ENCODE data around the gene MICAL3.
A peak's percentile ranks its signal among the peaks of the same experiment; 100 is the strongest.

The MICAL3 gene

DNA sequence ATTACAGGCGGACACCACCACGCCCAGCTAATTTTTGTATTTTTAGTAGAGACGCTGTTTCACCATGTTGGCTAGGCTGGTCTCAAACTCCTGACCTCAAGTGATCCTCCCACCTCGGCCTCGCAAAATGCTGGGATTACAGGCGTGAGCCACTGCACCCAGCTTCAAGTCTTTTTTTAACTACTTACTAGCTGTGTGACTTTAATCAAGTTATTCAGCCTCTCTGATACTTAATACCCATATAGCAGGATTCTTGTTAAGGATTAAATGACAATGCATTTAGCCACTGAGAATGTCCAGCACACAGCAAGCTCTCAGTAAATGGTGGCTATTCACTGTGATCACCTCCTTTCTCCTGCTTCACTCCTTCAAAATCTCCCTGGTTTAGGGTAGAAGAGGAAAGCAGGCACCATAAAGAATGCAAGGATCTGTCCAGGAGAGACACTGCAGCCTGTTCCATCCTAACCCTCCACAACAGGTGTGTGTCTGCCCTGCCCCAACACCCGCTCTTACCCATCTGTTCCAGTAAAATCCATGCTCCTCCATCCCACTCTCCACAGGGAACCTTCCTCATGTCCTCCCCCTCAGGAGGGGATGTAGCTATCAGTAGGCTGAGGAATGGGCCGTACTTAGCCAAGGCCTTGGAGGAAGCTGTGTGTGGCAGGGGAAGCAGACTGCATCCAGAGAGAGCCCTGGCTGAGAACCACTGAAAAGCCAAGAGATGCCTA, 69.3 kb downstream of the MICAL3 start:
- no peak overlapping the region for H2AFZ ChIP-seq
- H3K79me2 ChIP-seq: peaks cover 40% of the 10 kb centered on the region
- TF ChIP-seq, protein P1, sequence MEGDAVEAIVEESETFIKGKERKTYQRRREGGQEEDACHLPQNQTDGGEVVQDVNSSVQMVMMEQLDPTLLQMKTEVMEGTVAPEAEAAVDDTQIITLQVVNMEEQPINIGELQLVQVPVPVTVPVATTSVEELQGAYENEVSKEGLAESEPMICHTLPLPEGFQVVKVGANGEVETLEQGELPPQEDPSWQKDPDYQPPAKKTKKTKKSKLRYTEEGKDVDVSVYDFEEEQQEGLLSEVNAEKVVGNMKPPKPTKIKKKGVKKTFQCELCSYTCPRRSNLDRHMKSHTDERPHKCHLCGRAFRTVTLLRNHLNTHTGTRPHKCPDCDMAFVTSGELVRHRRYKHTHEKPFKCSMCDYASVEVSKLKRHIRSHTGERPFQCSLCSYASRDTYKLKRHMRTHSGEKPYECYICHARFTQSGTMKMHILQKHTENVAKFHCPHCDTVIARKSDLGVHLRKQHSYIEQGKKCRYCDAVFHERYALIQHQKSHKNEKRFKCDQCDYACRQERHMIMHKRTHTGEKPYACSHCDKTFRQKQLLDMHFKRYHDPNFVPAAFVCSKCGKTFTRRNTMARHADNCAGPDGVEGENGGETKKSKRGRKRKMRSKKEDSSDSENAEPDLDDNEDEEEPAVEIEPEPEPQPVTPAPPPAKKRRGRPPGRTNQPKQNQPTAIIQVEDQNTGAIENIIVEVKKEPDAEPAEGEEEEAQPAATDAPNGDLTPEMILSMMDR (IDR thresholded peaks at IDR 0.05): no peak
- H3K9me3 ChIP-seq (ENCODE audit: control insufficient read depth, low read length): no peaks in the 10 kb centered on the region
- no peak overlapping the region for H3K9ac ChIP-seq
- no peaks in the 10 kb centered on the region for H3K27me3 ChIP-seq (ENCODE audit: control insufficient read depth, insufficient read depth, low read length)
- no peaks in the 10 kb centered on the region for H3K36me3 ChIP-seq (ENCODE audit: control insufficient read depth, insufficient read depth, low read length)
- H3K4me1 ChIP-seq: peaks cover 8% of the 10 kb centered on the region
- no peak overlapping the region for H3K4me3 ChIP-seq (ENCODE audit: low read depth, low read length)
- H3K4me2 ChIP-seq (ENCODE audit: low read length): no peak overlapping the region
- H3K27ac ChIP-seq: no peak overlapping the region

DNA sequence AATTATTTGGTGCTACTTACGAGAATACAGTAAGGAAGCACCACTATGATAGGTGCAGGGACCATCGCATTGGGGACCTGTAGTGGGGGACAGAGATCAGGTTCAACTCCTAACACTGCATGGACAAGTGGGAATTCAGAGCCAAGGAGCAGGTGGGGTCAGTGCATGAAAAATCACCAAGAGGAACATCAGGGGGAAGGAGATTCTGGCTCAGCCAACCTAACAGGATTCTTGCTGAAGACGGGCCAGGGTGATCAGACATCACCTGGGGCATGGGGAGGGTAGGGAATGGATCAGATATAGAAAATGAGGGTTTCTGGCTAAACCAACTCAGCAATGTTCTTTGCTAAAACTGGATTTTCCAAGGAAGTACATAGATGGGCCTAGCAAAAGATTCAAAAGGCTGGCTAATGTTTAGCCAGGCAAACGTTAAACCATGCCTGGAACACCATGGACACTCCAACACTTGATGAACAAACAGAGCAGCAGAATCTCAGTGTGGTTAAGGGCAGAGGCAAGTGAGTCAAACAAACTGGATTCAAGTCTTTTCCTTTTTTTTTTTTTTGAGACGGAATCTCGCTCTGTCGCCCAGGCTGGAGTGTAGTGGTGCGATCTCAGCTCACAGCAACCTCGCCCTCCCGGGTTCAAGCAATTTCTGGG, 70.0 kb downstream of the MICAL3 start:
- H2AFZ ChIP-seq: no peak overlapping the region
- H3K4me1 ChIP-seq: peaks cover 10% of the 10 kb centered on the region
- no peaks in the 10 kb centered on the region for H3K27me3 ChIP-seq (ENCODE audit: control insufficient read depth, insufficient read depth, low read length)
- H3K4me3 ChIP-seq (ENCODE audit: low read depth, low read length): no peak overlapping the region
- TF ChIP-seq, protein P1 (IDR thresholded peaks at IDR 0.05): no peak
- H3K36me3 ChIP-seq (ENCODE audit: control insufficient read depth, insufficient read depth, low read length): no peaks in the 10 kb centered on the region
- no peak overlapping the region for H3K9ac ChIP-seq
- H3K27ac ChIP-seq: no peak overlapping the region
- H3K9me3 ChIP-seq (ENCODE audit: control insufficient read depth, low read length): no peaks in the 10 kb centered on the region
- peaks cover 37% of the 10 kb centered on the region for H3K79me2 ChIP-seq
- no peak overlapping the region for H3K4me2 ChIP-seq (ENCODE audit: low read length)

DNA sequence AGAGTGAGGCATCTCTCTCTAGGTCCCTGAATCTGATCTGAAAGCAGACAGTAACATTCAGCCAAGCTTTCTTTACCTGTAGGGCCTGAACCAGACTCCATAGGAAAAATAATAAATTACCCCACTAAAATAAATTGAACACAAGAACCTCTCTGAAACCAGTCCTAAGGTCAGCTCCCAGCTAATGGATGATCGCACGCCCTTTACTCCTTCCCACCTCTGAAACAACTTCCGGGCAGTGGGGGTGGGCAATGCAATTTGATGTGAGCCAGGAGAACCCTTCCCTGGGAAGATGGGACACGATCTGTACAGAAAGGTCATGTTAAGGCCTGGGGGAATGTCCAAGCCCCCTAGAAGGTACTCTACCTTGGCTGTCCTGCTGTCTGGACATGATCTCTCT, 71.2 kb downstream of the MICAL3 start:
- TF ChIP-seq, protein P1 (IDR thresholded peaks at IDR 0.05): no peak
- peaks cover 10% of the 10 kb centered on the region for H3K4me1 ChIP-seq
- peak overlapping the region; percentile 36 for H3K27ac ChIP-seq
- no peaks in the 10 kb centered on the region for H3K36me3 ChIP-seq (ENCODE audit: control insufficient read depth, insufficient read depth, low read length)
- H2AFZ ChIP-seq: no peak overlapping the region
- peaks cover 37% of the 10 kb centered on the region for H3K79me2 ChIP-seq
- no peak overlapping the region for H3K4me3 ChIP-seq (ENCODE audit: low read depth, low read length)
- no peak overlapping the region for H3K4me2 ChIP-seq (ENCODE audit: low read length)
- H3K27me3 ChIP-seq (ENCODE audit: control insufficient read depth, insufficient read depth, low read length): no peaks in the 10 kb centered on the region
- no peak overlapping the region for H3K9ac ChIP-seq
- no peaks in the 10 kb centered on the region for H3K9me3 ChIP-seq (ENCODE audit: control insufficient read depth, low read length)

DNA sequence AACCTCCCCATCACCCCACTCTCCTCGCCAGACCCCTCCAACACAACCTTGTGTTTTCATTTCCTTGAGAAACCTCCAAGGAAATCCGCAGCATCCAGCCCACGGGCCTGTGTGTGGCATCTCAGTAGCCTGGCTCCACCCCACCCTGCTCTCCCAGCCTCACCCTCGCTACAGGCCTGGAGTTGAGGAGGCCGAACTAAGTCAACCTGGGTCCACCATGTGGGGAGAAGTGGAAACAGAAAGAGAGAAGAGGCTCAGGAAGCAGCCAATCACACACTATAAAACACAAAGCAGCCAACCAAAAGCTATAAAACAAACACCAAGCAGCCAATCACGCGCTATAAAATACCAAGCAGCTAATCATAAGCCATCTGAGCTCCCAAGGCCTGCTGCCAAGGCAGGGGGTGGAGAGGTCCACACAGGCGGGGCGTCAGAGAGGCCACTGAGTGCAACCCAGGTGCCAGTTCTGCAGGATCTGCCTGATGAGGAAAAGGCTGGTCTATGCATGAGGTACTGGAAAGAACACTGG, 72.0 kb downstream of the MICAL3 start:
- peak overlapping the region; percentile 39 for H3K27ac ChIP-seq
- H3K27me3 ChIP-seq (ENCODE audit: control insufficient read depth, insufficient read depth, low read length): no peaks in the 10 kb centered on the region
- H3K4me2 ChIP-seq (ENCODE audit: low read length): no peak overlapping the region
- no peaks in the 10 kb centered on the region for H3K9me3 ChIP-seq (ENCODE audit: control insufficient read depth, low read length)
- H3K79me2 ChIP-seq: peaks cover 40% of the 10 kb centered on the region
- no peak overlapping the region for H3K4me3 ChIP-seq (ENCODE audit: low read depth, low read length)
- no peak overlapping the region for H2AFZ ChIP-seq
- no peaks in the 10 kb centered on the region for H3K36me3 ChIP-seq (ENCODE audit: control insufficient read depth, insufficient read depth, low read length)
- no peak overlapping the region for H3K9ac ChIP-seq
- TF ChIP-seq, protein P1 (IDR thresholded peaks at IDR 0.05): peak; percentile 30
- peaks cover 10% of the 10 kb centered on the region for H3K4me1 ChIP-seq
